Sigmoid colon (tissue), 3 donors: ENCODE results near the gene ANKH.

Experiments
- CTCF ChIP-seq, 4 experiments: fragments of 450-650 bp in 3 of 4; fragments of 200-600 bp in 1 of 4; IDR thresholded peaks; one replicate each; pipeline ENCODE4 v1.5.1; 2016 to 2019; ENCODE audit warnings: antibody characterized with exemption in 4 of 4, mild to moderate bottlenecking in 3 of 4, moderate library complexity in 2 of 4
- POLR2A ChIP-seq, 2 donors: fragments of 450-650 bp; IDR thresholded peaks; one replicate each; pipeline ENCODE4 v1.6.1; 2016; ENCODE audit warnings: antibody characterized with exemption in 2 of 2, mild to moderate bottlenecking in 2 of 2, moderate library complexity in 2 of 2

GRCh38 chr5:14662721-14663260 is 208.8 kb downstream of the ANKH start:
- TF ChIP-seq POLR2A (IDR thresholded peaks at IDR 0.05) (no peak), CTCF (IDR thresholded peaks at IDR 0.05) (no peak)
